Urothelium cell line (cell line): ENCODE results near the gene RUNX2.

ENCODE experiments used
- DNase-seq: peaks from one replicate; pipeline ENCODE4 v3.0.0; 2011; ENCODE audit warnings: low spot score, mixed read lengths
- FAIRE-seq: peaks from 2 replicates; lab custom pipeline; 2011; peaks lifted over from hg19 to GRCh38; lab: Jason Lieb, UNC

The RUNX2 gene

GRCh38 chr6:45606831-45607400, 278.8 kb downstream of the RUNX2 start:
- no peak for FAIRE-seq
- no peak for DNase-seq

- DNase-seq, result peak; percentile 46
- FAIRE-seq, result no peak
These were observed 279.7 kb downstream of the RUNX2 start for GRCh38 chr6:45607798-45608197.

DNA sequence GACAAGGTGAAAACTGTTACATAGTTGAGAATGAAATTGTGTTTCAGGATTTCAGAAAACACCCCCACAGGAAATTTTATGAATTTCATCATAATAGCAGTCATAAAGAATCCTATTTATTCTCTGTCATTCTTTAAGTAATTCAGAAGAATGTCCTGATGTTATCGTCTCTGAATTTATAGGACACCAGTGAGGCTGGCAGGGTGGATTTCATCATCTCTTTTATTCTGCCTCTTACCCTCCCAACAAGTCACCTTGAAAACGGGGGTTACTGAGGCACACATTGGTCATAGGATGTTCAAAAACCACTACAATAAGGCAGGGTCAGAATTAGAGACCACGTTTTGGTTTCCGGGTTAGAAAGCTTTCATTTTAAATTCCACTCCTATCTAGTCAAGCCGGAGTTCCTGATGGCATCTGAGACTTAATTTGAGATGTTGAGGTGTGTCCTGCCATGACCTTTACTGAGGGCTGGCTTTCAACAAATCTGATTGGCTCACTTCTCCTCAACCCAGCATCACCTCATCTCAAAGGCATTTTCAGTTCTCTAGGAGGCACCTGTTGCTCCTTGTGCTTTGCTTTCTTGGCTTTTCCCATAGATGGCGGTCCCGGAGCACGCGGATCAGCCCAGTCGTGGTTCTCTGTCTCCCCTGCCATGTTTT, 280.3 kb downstream of the RUNX2 start:
- no peak for FAIRE-seq
- peak; percentile 85 for DNase-seq

DNA sequence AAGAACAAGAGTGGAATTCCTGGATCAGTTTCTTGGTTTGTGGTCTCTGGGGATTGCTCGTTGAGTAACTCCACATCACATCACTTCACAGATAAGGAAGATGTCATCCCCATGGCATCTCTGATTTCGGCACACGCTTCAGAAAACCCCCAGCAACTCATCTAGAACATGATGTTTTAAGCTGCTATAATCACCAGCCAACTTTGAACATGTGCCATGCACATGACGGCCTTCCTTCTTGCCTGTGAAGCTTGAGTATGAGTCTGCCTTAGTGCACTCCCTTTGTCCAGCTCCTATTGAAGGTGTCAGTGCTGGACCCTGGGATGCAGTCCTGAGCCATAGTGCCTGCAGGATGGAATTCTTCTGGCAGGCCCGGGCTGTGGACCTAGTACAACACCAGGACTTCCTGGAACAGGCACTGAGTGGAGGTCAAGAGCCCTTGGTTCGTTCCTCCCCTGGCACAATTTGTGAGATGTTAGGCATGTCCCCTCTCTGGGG, 281.1 kb downstream of the RUNX2 start:
- DNase-seq (peak; percentile 68), FAIRE-seq (no peak)

- no peak for FAIRE-seq
These were observed 282.2 kb downstream of the RUNX2 start for GRCh38 chr6:45610374-45610773.

GRCh38 chr6:45610832-45611231, 282.7 kb downstream of the RUNX2 start:
- no peak for DNase-seq
- FAIRE-seq, result no peak

More at GRCh38 chr6:45610374-45610773, 282.2 kb downstream of the RUNX2 start:
- DNase-seq, result no peak

DNA sequence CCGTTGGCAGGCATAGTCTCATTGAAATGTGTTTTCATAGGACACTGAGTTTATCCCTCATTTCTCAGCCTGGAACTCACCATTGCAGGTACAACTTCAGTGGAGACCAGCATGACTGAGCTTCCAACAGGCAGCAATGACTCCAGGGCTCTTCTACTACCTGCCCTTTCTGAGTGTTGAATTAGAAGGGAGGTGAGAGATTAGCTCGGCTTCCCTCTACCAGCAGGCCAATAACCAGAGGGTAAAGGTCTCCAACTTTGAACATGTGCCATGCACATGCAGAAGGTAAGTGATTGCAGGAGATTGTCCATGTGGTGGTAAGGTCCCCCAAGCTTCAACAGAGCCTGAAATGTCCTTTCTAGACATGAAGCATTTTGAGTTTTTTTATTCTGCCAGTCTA, 283.4 kb downstream of the RUNX2 start:
- no peak for FAIRE-seq
- DNase-seq, result no peak

GRCh38 chr6:45613656-45614055, 285.5 kb downstream of the RUNX2 start:
- no peak for DNase-seq
- FAIRE-seq, result no peak

DNA sequence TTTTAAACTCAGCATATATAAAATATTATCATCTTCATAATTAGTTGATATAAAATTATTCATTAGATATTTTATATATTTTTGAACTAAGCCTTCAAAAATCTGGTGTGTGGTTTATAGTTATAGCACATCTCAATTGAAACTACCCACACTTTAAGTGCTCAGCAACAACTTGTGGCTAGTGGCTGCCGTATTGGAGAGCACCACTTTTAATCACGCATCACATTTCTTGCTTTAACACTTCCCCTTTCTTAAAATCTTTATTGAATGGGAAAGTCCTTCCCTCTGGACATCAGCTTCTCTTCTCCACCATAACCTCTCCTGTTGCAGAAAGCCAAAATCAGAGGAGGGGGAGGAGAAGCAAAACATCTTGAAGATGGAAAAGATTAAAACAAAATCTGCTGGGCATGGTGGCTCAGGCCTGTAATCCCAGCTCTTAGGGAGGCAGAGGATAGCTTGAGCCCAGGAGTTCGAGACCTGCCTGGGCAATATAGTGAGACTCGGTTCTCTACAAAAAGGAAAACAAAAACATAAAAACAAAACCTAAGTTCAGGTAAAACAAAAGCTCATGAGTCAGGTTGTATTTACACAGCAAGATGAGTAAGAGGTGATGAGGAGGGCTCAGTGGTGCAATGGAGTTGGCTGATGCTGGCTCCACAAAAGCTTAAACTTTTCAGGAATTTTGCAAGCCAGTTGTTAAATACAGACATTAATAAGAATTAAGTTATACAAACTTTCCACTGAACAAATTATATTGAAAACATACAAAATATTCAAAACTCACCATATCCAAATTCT, 286.6 kb downstream of the RUNX2 start:
- FAIRE-seq (no peak), DNase-seq (no peak)

DNA sequence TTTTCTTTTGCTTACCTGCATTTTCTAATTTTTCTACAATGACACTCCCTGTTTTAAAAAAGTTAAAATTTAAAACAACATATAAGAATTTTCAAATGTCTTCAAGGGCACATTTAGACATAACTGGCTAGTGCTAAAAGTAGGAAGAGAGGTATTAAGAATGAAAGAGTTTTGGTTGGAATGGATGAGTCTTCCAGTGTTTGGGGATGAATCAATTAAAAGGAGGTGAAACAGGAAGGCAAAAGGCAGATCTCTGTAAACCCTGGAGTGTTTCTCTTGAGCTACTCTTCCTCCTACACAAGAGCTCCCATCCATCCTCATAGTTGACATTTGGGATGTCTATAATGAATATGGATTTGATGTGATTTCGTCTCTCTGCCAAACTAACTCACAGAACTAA, 288.1 kb downstream of the RUNX2 start:
- DNase-seq (no peak), FAIRE-seq (no peak)

GRCh38 chr6:45617441-45617840, 289.3 kb downstream of the RUNX2 start:
- DNase-seq (no peak), FAIRE-seq (no peak)

DNA sequence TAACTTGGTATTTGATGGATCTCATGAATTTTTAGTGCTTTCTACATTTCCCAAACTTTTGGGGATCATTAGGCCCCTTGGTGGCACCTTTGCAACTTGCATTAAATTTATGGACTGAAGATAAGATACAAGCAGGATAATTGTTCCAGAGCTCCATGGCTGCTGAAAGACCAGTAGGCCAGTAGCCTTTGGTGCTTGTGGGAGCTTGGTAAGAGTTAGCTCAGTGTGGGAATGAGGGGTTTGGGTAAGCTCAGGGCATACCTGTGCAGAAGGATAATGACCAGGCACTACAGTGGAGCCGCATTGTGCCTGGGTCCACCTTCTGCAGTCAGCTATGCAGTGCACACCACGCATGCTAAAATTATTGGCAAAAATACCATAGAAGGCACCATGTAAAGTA, 290.1 kb downstream of the RUNX2 start:
- FAIRE-seq (no peak), DNase-seq (no peak)

- no peak for FAIRE-seq
- DNase-seq, result no peak
These were observed 291.2 kb downstream of the RUNX2 start for GRCh38 chr6:45619211-45619760.

GRCh38 chr6:45619994-45620471, 291.9 kb downstream of the RUNX2 start:
- FAIRE-seq, result no peak
- DNase-seq, result no peak

GRCh38 chr6:45624228-45624627, 296.1 kb downstream of the RUNX2 start:
- no peak for FAIRE-seq
- no peak for DNase-seq

DNA sequence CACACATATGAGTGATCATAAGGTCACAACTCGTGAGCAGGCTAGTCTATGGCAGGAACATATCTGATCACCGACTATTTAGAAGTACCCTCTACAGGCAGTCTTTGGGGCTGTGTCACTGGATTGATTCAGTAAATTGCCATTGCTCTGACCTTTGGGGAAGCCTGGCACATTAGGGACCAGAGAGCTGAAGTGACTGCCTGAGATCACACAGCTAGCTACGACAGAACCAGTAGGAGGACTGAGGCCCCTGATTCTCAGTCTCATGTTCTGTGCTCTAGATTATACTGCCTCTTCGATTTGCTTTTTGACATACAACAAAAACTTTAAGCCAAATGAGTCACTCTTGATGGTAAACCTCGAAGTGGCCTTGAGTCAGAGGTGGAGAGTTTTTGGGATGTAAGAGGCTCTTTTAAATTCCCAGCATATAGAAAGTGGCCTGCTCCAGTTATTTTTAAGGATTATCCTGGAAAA, 297.1 kb downstream of the RUNX2 start:
- FAIRE-seq, result peak; percentile 20
- DNase-seq, result no peak

GRCh38 chr6:45626087-45626891, 298.2 kb downstream of the RUNX2 start:
- peak; percentile 31 for DNase-seq
- FAIRE-seq, result no peak

- DNase-seq, result no peak
- FAIRE-seq, result no peak
These were observed 302.2 kb downstream of the RUNX2 start for GRCh38 chr6:45630314-45630713.

GRCh38 chr6:45630801-45631200, 302.7 kb downstream of the RUNX2 start:
- no peak for FAIRE-seq
- DNase-seq, result no peak

DNA sequence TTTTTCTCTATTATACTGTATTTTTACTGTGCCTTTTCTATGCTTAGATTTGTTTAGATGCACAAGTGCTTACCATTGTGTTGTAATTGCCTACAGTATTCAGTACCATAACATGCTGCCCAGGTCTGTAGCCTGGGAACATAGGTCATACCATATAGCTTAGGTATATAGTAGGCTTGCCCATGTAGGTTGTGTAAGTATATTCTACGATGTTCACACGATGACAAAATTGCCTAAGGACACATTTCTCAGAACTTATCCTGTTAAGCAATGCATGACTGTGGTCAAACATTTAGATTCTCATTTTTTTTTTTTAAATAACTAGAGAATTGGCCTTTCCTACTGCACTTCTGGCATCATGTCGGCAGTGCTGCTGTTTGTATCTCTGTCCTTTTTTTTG, 303.3 kb downstream of the RUNX2 start:
- no peak for FAIRE-seq
- no peak for DNase-seq
